DLD1 (cell line): Measurements from ENCODE around the gene DQX1.
"Not testable (repeated sequence)": the region's sequence is repeated elsewhere in the genome, so short reads cannot be mapped to it uniquely, and the experiment has no call there.

ENCODE experiments used
- in situ Hi-C: cut with HindIII; loops from 2 replicates; pipeline ENCODE4 v1.10.0; 2017; ENCODE audit warnings: low sequenced_read_pairs

DQX1 gene

DNA sequence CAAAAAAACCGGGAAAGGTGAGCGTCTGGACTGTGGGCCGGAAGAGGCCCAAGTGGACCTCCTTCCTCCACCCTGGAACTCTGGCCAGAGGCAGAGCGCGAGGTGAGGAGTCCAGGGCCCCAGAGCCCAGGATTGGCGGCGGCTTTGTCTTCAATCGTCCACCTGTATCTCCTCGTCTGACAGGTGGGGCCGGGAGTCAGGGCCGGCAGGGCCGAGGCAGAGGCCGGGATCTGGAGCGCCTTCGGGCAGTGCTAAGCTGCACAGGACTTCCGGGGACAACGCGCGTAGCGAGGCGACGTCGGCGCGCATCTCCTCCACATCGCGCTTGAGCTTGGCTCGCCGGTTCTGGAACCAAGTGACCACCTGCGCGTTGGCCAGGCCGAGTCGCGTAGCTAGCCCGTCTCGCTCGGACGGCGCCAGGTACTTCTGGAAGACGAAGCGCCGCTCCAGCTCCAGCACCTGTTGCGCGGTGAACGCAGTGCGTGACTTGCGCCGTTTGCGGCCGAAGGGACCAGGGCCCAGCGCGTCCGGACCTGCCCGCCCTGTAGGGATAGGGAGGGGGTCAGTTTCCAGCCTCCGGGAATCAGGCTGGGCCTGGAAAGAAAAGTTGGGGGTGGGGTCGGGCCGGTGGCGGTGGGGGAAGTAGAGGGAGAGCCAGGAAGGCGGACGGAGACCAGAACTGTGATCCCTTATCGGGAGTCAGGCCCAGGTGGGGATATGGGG lies 28.1 kb downstream of the DQX1 start:
- in situ Hi-C loops = no loop called here

DNA sequence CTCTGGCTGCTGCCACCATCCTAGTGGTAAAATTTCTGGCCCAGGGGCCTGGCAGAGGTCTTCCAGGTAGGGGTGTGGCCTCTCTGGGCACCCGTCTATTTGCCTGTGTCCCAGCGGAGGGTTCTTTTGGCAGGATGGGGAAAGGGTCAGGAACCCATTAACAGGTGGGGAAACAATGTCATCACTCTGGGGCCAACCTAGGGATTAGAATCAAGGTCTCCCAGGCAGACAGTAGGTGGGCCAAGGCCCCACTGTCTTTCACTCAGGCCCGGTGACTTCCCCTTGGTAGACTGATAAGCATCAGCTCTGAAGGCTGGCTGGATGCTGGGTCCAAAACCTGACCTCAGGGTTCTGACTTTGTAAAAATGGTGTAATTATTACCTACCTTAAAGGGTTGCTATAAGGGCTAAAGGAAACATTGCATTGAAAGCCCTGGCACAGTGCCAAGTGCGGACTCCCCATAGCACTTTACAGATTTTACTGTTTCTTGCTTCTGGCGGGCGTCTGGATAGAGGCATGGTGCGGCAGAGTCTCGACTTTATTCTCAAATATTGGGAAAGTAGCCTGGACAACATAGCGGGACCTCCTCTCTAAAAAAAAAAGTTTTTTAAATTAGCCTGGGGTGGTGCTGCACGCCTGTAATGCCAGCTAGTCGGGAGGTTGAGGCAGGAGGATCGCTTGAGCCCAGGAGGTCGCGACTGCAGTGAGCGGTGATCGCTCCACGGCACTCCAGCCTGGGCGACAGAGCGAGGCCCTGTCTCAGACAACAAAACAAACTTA lies 28.8 kb downstream of the DQX1 start:
- in situ Hi-C loops = no loop called here

GRCh38 chr2:74495440-74495839 lies 30.6 kb downstream of the DQX1 start:
- in situ Hi-C loops = no loop called here

DNA sequence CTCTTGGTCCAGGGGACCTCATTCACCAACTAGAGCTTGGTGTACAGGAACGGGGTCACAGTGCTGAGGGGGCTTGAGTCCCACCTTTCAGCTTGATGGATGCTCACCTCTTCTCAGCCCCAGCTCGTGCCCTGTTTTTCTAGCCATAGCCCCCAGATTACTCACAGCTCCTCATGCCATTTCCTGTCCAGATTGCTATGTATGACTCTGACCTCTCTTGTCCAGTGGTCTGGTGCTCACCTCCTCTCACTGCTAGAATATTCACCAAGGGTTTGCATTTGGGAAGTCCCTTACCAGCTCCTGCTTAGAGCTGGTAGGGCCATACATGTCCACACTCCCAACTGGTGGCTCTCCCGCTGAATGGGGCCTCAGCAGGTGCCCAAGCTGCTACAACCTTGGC lies 32.5 kb downstream of the DQX1 start:
- in situ Hi-C loops = no loop called here

- in situ Hi-C loops = no loop called here
Observed at GRCh38 chr2:74491648-74492544, 34.1 kb downstream of the DQX1 start.

- in situ Hi-C loops = no loop called here
Observed at GRCh38 chr2:74489906-74490305, 36.1 kb downstream of the DQX1 start.

DNA sequence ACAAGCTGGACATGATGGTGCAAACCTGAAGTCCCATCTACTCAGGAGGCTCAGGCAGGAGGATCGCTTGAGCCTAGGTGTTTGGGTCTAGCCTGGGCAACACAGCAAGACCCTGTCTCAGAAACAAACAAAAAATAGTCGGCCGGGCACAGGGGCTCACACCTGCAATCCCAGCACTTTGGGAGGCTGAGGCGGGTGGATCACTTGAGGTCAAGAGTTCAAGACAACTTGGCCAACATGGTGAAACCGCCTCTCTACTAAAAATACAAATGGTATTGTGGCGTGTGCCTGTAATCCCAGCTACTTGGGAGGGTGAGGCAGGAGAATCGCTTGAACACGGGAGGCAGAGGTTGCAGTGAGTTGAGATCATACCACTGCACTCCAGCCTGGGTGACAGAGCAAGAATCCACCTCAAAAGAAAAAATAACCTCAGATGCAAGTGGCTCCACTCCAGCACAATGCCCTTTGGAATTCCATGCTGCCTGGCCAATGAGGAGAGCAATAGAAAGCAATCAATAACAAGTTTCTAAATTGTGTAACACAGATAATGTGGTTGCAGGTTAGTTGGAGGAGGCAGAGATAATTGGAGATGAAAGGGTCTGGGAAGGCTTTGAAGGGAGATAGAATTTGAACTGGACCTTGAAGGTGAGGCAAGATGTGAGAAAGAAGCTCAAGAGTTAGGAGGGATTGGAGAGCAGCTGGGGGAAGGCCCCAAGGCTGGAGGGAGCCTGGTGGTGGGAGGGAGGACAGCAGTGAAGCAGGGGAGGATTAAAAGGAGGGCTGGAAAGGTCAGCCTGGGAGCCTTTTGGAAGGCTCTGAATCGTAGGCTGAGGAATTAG lies 37.2 kb downstream of the DQX1 start:
- in situ Hi-C loops = no loop called here

DNA sequence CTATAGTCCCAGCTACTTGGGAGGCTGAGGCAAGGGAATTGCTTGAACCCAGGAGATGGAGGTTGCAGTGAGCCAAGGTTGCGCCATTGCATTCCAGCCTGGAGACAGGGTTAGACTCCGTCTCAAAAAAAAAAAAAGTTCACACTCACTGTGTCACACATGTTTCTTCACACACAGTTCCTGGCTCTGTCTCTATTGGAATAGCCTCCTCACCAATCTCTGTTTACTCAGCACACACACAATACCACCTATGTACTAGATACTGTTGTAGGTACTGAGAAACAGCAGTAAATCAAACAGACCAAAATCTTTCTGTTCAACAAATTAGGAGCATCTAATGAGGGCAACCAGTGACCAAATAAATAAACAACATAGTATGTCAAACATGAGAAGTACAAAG lies 39.9 kb downstream of the DQX1 start:
- in situ Hi-C loops = no loop called here

GRCh38 chr2:74483675-74484164 lies 42.3 kb downstream of the DQX1 start:
- in situ Hi-C loops = not testable (repeated sequence)

DNA sequence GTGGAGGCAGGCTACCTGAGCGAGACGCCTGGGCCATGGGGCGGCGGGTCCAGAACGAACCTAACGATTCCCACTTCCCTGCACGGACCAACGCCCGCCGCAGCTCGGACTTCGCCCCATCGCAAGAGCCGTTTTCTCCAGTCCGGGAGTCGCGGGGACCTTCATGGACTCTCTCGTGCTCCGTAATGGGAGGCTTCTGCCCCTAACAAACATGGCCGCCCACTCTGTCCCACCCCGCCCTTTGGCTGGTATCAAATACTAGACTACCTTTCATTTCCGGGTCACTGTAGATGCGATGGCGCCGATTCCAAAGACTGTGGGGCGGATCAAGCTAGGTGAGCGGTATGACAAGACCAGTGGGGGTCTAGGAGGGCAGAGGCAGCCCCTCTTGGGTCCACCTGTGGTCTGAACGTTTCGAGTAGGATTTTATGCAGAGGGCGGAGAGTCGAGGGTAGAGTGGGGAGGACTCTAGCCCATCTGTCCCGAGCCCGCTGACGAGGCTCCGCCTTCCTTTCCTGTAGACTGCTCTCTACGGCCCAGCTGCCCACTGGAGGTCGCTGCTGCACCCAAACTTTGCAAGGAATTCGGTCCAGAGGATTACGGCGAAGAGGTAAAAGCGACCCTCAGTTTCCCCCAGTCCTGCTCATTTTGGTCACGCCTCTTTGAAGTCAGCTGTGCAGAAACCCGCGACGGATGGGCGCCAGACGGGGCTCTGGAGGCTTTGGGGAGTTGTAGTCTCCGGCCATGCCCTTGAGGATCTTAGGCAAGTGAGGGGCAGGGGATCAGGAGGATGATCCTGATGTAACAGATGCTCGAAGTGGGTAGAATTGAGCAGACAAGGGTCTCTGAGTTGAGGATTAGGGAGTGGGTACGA lies 43.0 kb downstream of the DQX1 start, which contains the start of the genes CCDC142 and TTC31:
CCDC142 (minus strand) TSS at position 198 of the 874 bp plus-strand sequence; CDS start at position 37, 161 bp downstream.
TTC31 (plus strand) TSS at position 281 of the 874 bp plus-strand sequence; CDS start at position 296, 15 bp downstream.
- in situ Hi-C loops = no loop called here

DNA sequence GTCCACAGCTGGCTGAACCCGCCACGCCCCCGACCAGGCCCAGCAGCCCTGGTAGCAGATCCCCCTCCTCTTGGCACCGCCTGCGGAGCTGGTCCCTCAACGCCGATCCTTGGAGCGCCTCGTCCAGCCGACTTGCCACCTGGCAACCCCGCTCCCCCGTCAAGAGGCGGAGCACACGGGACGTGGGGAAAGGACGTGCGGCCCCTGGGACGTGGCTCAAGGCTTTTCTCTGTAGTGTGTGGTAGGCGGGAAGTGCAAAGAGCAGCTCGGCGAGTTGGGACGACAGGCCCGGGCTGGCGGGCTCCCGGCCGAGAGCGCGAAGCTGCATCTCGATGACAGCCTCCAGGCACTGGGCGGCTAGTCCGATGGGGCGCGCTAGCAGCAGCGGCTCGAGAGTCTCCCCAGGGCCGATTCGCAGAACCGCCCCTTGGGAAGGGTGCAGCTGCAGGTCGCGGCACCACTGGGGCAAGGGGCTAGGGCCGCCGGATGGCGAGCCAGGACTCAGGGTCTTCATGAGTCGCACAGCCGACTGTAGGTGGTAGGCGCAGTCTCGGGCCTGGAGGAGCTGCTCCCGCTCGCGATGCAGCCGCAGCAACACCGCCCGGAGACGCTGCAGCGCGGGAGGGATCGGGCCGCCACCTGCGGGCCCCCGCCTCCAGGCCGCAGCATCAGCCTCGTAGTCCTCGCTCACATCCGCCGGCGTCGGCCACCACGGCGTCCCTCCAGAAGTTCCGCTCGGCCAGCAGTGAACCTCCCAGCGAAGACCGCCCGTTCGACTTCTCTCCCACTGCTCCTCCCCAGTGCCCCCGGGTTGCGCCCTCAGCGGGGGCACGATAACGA lies 43.9 kb downstream of the DQX1 start:
- in situ Hi-C loops = no loop called here

DNA sequence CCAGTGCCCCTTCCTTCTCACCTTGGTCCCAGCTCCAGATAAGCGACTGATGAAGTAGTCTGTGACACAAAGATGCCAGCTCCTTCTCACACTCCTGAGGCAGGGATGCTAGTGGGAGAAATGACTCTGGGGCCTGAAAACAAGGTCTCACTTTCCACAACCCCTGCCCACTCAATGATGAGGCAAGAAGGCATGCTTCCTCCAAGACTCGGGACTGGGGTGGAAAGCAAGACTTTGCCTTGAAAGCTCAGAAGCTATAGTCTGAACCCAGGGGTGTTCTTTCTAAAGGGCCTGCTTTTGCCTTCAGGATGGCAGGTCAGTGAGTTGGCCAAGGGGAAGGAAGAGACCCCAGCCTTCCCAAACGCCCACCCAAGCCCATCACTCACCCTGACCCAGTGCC lies 44.6 kb downstream of the DQX1 start:
- in situ Hi-C loops = no loop called here

- in situ Hi-C loops = no loop called here
Observed at GRCh38 chr2:74474899-74475298, 51.1 kb downstream of the DQX1 start.

DNA sequence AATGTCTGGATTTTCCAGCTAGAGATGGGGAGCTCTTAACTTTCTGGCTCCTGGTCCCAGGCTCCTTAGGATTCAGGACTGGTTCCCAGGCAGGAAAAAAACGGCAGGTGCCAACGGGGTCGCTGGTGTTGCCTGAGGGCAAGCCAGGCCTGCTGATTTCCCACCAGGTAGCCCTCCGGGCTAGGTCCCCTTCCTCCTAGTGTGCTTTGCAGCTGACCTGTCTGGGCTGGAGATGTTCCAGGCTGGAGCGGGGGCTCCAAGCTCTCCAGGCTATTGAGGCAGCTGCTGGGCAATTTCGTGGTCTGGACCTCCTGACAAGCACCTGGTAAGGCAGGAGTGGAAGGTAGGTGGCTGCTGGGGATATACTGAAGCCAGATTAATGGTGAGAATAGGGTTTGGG lies 51.5 kb downstream of the DQX1 start:
- in situ Hi-C loops = no loop called here

DNA sequence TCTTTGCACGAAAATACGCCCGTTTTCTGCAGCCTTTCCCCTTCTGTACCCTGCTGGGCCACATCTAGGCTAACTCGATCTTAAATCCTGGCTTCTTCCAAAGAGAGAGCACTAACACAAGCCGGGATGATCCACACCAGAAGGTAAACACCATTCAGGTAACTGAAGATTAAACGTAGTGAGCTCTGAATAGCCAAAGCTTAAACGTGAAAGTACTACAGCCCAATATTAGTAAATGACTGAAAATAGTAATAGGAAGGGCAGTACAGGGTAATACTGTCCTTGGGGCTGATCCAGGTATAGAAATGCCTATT lies 53.1 kb downstream of the DQX1 start:
- in situ Hi-C loops = no loop called here

- in situ Hi-C loops = no loop called here
Observed at GRCh38 chr2:74472086-74472944, 53.7 kb downstream of the DQX1 start, which contains the start of gene MRPL53. Gene MRPL53 (minus strand): TSS chr2:74472680. CDS start chr2:74472660, 20 bp downstream.

- in situ Hi-C loops = no loop called here
Observed at GRCh38 chr2:74471332-74472065, 54.5 kb downstream of the DQX1 start.
